ENCODE measurements around the gene SPDYA.

DNA sequence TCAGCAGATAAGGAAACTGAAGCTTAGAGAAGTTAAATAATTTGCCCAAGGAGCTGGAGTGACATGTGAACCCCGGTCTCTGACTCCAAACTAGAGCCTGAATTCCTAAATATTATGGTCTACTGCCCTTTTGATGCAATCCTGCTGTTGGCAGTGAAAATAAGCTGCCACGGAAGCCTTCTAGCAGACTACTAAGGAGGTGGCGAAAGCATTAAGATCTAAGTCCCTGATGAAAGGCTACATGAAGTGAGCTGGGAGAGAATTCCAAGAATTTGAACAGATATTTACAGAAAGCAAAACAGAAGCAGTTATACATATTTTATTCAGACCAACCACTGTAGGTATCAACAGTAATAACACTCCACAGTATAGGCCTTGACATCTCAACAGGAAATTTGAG lies 31.4 kb downstream of the SPDYA start:
- TF ChIP-seq POLR2A (IDR thresholded peaks at IDR 0.05; ENCODE audit: extremely low read depth, insufficient read length) = no peak
- TF ChIP-seq, protein P1, sequence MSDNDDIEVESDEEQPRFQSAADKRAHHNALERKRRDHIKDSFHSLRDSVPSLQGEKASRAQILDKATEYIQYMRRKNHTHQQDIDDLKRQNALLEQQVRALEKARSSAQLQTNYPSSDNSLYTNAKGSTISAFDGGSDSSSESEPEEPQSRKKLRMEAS (IDR thresholded peaks at IDR 0.05; ENCODE audit: low read depth, low read length) = no peak
- TF ChIP-seq, protein P2, sequence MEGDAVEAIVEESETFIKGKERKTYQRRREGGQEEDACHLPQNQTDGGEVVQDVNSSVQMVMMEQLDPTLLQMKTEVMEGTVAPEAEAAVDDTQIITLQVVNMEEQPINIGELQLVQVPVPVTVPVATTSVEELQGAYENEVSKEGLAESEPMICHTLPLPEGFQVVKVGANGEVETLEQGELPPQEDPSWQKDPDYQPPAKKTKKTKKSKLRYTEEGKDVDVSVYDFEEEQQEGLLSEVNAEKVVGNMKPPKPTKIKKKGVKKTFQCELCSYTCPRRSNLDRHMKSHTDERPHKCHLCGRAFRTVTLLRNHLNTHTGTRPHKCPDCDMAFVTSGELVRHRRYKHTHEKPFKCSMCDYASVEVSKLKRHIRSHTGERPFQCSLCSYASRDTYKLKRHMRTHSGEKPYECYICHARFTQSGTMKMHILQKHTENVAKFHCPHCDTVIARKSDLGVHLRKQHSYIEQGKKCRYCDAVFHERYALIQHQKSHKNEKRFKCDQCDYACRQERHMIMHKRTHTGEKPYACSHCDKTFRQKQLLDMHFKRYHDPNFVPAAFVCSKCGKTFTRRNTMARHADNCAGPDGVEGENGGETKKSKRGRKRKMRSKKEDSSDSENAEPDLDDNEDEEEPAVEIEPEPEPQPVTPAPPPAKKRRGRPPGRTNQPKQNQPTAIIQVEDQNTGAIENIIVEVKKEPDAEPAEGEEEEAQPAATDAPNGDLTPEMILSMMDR (IDR thresholded peaks at IDR 0.05; ENCODE audit: low read depth, low read length) = no peak
